OCI-LY7 (cell line): ENCODE measurements around the gene EVC.

Experiments
- CTCF ChIP-seq: fragments of 200-600 bp; sonication (generic); conservative IDR thresholded peaks from 2 replicates; pipeline ENCODE4 v1.5.1; 2014; ENCODE audit warnings: mild to moderate bottlenecking, antibody characterized with exemption, low read length, moderate library complexity, mixed read lengths
- EZH2phosphoT487 ChIP-seq: fragments of 200-600 bp; sonication (generic); IDR thresholded peaks from 2 replicates; pipeline ENCODE4 v1.6.1; 2018; ENCODE audit warnings: low read depth, borderline replicate concordance, mild to moderate bottlenecking, mixed run types, antibody characterized with exemption, low read length, moderate library complexity, mixed read lengths

- no peak for TF ChIP-seq CTCF
- no peak for TF ChIP-seq EZH2phosphoT487
These were observed 65.5 kb downstream of the EVC start for GRCh38 chr4:5776510-5776909.
